Measurements from ENCODE around the gene EPHB2. TPM values are rescaled to one million over a fixed set of nuclear protein-coding genes. Genes with fewer than 3 reads are reported as not detected.

Gene EPHB2
- total and polyA plus RNA-seq, 2 donors (not counting 3 experiments of a cell fraction or from before 2014, with no cell fraction given), result 50.8 to 69.1 TPM

- Histone ChIP-seq H3K4me3 (replicated peaks in 1 of 3; ENCODE audit: insufficient read depth in 1 of 3, low read depth in 1 of 3, low read length in 3 of 3) (no peak overlapping the region), H3K4me1 (ENCODE audit: control insufficient read depth, extremely low read depth, insufficient read depth, low read length) (no peaks in the 10 kb centered on the region), H3K9me3 (replicated peaks; ENCODE audit: control insufficient read depth, insufficient read depth, low read length) (no peaks in the 10 kb centered on the region), H3K9ac (replicated peaks; ENCODE audit: extremely low read depth, insufficient read depth, low read length) (no peak overlapping the region), H3K79me2 (ENCODE audit: control insufficient read depth, insufficient read depth, low read length) (no peaks in the 10 kb centered on the region), H4K20me1 (replicated peaks; ENCODE audit: control insufficient read depth, extremely low read depth, insufficient read depth, low read length) (no peaks in the 10 kb centered on the region), H3K27ac (ENCODE audit: insufficient read depth, low read depth, low read length) (no peak overlapping the region), H2AFZ (ENCODE audit: low read depth, low read length) (no peak overlapping the region), H3K9me1 (replicated peaks; ENCODE audit: control insufficient read depth, extremely low read depth, insufficient read depth, low read length) (no peaks in the 10 kb centered on the region), H3K36me3 (ENCODE audit: control insufficient read depth in 2 of 2, extremely low read depth in 1 of 2, insufficient read depth in 2 of 2, low read length in 2 of 2) (no peaks in the 10 kb centered on the region), H3K4me2 (ENCODE audit: insufficient read depth, low read length) (no peak overlapping the region), H3K27me3 (ENCODE audit: control insufficient read depth in 2 of 2, insufficient read depth in 2 of 2, low read length in 2 of 2) (peaks cover 30 to 41% of the 10 kb centered on the region in 2 experiments)
- dilution Hi-C loops (cut with MboI; ENCODE audit: extremely low pct_ligation_motif_present, low sequenced_read_pairs) (loop anchor here (25.0 kb wide), 1 partner anchor 291 kb away; the partner anchor contains the start of gene C1QB), intact Hi-C loops (cut with micrococcal nuclease) (no loop called here)
- DNase-seq (ENCODE audit: low read depth, low spot score) (no peak), FAIRE-seq (no peak)
- no peak for TF ChIP-seq FOS (IDR thresholded peaks at IDR 0.05; ENCODE audit: borderline replicate concordance, insufficient read depth, low read length)
- no peak for TF ChIP-seq POLR2A (IDR thresholded peaks at IDR 0.05; ENCODE audit: low read depth, low read length)
- TF ChIP-seq EZH2 (IDR thresholded peaks at IDR 0.05; ENCODE audit: borderline replicate concordance, low read depth, low read length, severe bottlenecking), result no peak
- TF ChIP-seq CTCF (IDR thresholded peaks at IDR 0.05; ENCODE audit: extremely low read depth in 1 of 2, insufficient read depth in 1 of 2, low read depth in 1 of 2, low read length in 2 of 2), result no peak
- TF ChIP-seq JUN (IDR thresholded peaks at IDR 0.05; ENCODE audit: borderline replicate concordance, insufficient read depth, insufficient read length, low read depth), result no peak
- no peak for TF ChIP-seq POLR2AphosphoS5 (IDR thresholded peaks at IDR 0.05; ENCODE audit: insufficient read depth, low read depth, low read length)
- no peak for TF ChIP-seq GATA2 (IDR thresholded peaks at IDR 0.05; ENCODE audit: insufficient read depth, insufficient read length, low read depth, low read length)
- TF ChIP-seq MAX (IDR thresholded peaks at IDR 0.05; ENCODE audit: insufficient read depth, insufficient read length), result no peak
- no peak for TF ChIP-seq MYC (IDR thresholded peaks at IDR 0.05; ENCODE audit: low read depth, low read length)
- no TSS peak for BruUV-seq (replicated peaks)
- ChIA-PET POLR2A (no interaction called here), CTCF (interaction anchor here (0.6 to 0.9 kb wide), 2 partner anchors 12 to 324 kb away, joined by 3 read pairs; no protein-coding TSS in a partner anchor)
Measured at GRCh38 chr1:22953057-22953739, 242.6 kb downstream of the EPHB2 start.
